Cardiac fibroblast (primary cell): ENCODE results near the gene VGLL2.
A peak's percentile ranks its signal among the peaks of the same experiment; 100 is the strongest.
"Not testable (repeated sequence)": the region's sequence is repeated elsewhere in the genome, so short reads cannot be mapped to it uniquely, and the experiment has no call there.

Experiments
- DNase-seq, 2 donors: peaks; one replicate each; pipeline versions ENCODE4 v3.0.0 to v3.0.0-alpha.2; 2010; ENCODE audit warnings: low read depth in 2 of 2
- H3K4me3 ChIP-seq, 2 donors: replicated peaks in 1 of 2; 1 replicate in 1 of 2; 2 replicates in 1 of 2; pipeline ENCODE4 v1.5.1; 2011; ENCODE audit warnings: low read depth in 2 of 2, low read length in 2 of 2, mild to moderate bottlenecking in 2 of 2, moderate library complexity in 1 of 2
- CTCF ChIP-seq: IDR thresholded peaks from one replicate; pipeline ENCODE4 v1.5.1; 2011; ENCODE audit warnings: low read depth, mild to moderate bottlenecking, low read length, inconsistent platforms

Gene VGLL2

GRCh38 chr6:117231466-117231865, 33.9 kb upstream of the VGLL2 start:
- H3K4me3 ChIP-seq = no peak overlapping the region
- DNase-seq = no peak
- TF ChIP-seq CTCF = no peak

- no peak overlapping the region for H3K4me3 ChIP-seq
- DNase-seq = no peak
- TF ChIP-seq CTCF = no peak
Observed at GRCh38 chr6:117232196-117232595, 33.2 kb upstream of the VGLL2 start.

- peak; percentile 1 to 4 for DNase-seq
- no peak overlapping the region for H3K4me3 ChIP-seq
- TF ChIP-seq CTCF = no peak
Observed at GRCh38 chr6:117233145-117233544, 32.2 kb upstream of the VGLL2 start.

- DNase-seq = peak in 1 of 2 donors; percentile 14
- H3K4me3 ChIP-seq = no peak overlapping the region
- TF ChIP-seq CTCF = no peak
Observed at GRCh38 chr6:117237561-117237960, 27.8 kb upstream of the VGLL2 start.

GRCh38 chr6:117244571-117244970, 20.8 kb upstream of the VGLL2 start:
- not testable (repeated sequence) for DNase-seq, H3K4me3 ChIP-seq

GRCh38 chr6:117244979-117245378, 20.4 kb upstream of the VGLL2 start:
- DNase-seq = not testable (repeated sequence)

GRCh38 chr6:117253785-117254184, 11.6 kb upstream of the VGLL2 start:
- DNase-seq = no peak
- no peak for TF ChIP-seq CTCF
- no peak overlapping the region for H3K4me3 ChIP-seq

More at GRCh38 chr6:117244979-117245378, 20.4 kb upstream of the VGLL2 start:
- not testable (repeated sequence) for H3K4me3 ChIP-seq

GRCh38 chr6:117262799-117263198, 2.6 kb upstream of the VGLL2 start:
- DNase-seq = no peak
- no peak overlapping the region for H3K4me3 ChIP-seq
- no peak for TF ChIP-seq CTCF
